MM.1S (cell line): ENCODE data around the gene LKAAEAR1.

Experiments
- EZH2 ChIP-seq: fragments of 300-600 bp; sonication (generic); optimal IDR thresholded peaks from 2 replicates; pipeline ENCODE3; 2017; ENCODE audit warnings: low read depth, mild to moderate bottlenecking, antibody characterized with exemption, low read length, mixed read lengths
- EZH2phosphoT487 ChIP-seq: fragments of 300-600 bp; sonication (generic); IDR thresholded peaks from 2 replicates; pipeline ENCODE4 v1.6.1; 2018; ENCODE audit warnings: antibody characterized with exemption, low read length
- TF ChIP-seq, protein P1 (sequence below): fragments of 300-600 bp; sonication (generic); IDR thresholded peaks from 2 replicates; pipeline ENCODE4 v1.5.1; 2016; ENCODE audit warnings: antibody characterized with exemption, low read length, mixed read lengths

DNA sequence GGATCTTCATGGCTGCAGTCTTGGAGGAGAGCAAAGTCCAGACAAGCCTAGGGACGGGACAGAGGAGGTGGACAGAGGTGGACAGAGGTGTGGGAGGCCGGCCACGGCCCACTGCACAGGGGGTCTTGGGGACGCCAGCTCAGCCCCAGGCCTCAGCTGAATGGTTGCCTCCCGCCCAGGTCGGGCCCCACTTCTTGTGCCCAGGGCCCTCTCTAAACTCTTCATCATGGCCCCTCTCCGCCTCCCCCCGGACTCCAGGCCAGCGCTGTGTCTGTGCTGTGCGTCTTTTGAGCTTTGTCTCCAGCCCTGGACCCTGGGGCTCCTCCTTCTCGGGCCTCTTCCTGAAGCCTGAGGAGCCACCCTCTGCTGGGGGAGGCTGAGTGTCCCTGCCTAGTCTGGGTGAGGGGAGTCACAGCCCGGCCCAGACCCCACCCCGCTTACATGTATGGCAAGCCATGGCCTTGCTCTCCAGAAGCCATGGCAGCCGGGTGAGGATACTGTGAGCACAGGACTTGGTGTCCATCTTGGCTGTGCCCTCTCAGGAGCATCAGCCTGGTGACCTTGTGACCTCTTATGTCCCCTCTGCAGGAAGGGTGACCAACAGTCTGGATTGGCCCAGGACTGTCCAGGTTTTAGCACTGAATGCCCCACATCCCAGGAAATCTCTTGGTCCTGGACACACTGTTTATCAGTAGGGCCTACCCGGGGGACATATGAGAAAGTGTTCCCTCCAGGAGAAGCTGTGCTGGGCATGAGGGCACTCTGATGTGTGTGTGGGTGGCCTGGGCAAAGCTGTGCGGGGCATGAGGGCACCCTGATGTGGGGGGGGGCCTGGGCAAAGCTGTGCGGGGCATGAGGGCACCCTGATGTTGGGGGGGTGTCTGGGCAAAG is 32.6 kb upstream of the LKAAEAR1 start:
- TF ChIP-seq, protein P1, sequence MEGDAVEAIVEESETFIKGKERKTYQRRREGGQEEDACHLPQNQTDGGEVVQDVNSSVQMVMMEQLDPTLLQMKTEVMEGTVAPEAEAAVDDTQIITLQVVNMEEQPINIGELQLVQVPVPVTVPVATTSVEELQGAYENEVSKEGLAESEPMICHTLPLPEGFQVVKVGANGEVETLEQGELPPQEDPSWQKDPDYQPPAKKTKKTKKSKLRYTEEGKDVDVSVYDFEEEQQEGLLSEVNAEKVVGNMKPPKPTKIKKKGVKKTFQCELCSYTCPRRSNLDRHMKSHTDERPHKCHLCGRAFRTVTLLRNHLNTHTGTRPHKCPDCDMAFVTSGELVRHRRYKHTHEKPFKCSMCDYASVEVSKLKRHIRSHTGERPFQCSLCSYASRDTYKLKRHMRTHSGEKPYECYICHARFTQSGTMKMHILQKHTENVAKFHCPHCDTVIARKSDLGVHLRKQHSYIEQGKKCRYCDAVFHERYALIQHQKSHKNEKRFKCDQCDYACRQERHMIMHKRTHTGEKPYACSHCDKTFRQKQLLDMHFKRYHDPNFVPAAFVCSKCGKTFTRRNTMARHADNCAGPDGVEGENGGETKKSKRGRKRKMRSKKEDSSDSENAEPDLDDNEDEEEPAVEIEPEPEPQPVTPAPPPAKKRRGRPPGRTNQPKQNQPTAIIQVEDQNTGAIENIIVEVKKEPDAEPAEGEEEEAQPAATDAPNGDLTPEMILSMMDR = no peak
- TF ChIP-seq EZH2 (no peak), EZH2phosphoT487 (no peak)
